Measurements from ENCODE around the gene RNF157. TPM values are rescaled to one million over a fixed set of nuclear protein-coding genes. Genes with fewer than 3 reads are reported as not detected.
A peak's percentile ranks its signal among the peaks of the same experiment; 100 is the strongest.
"Not testable (repeated sequence)": the region's sequence is repeated elsewhere in the genome, so short reads cannot be mapped to it uniquely, and the experiment has no call there.

RNF157 gene
- total and polyA plus RNA-seq, 3 experiments from 2014 or later, result 10.7 to 13.9 (median 13.9) TPM

DNA sequence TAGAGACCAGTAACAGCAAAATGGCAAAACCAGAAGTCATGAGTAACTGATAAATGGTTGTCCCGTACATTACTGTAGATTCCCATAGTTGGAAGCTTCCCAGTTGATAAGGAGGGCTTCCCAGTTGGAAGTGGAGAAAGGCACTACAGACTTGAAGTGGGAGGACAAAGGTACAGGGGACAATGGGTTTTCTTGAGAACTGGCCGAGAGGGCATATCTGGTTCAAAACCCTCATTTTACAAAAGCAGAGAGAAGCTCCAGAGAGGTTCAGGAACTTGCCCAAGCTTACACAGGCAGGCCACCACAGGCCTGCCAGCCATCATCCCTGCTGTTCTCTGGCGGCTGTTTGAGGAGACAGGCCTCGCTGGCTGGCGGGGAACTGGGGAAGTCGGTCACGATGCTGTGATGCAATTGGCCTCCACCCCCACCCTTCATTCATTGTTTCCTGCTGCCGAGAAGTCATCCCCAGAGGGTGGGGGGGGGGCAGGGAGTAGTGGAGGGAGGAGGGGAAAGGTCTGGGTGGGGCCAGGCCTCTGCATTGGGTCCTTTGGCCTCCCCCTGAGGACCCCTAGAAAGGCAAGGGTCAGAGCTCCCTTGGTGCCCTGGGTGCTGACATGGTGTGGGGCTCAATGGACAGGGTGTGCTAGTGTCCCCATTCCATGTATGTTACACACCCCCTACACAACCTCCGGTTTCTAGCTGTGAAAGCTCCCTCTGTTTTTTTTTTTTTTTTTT is 27.9 kb upstream of the RNF157 start:
- Mint-ChIP-seq H3K4me1 (peaks cover 62 to 79% (median 66%) of the 10 kb centered on the region in 3 donors), H3K27me3 (no peaks in the 10 kb centered on the region), H3K36me3 (peaks cover 0 to 35% (median 6%) of the 10 kb centered on the region in 3 donors), H3K4me3 (peak overlapping the region; percentile 88 to 96 (median 91)), H3K9me3 (no peaks in the 10 kb centered on the region), H3K27ac (peak overlapping the region; percentile 95 to 100 (median 98))
- Histone ChIP-seq H3K36me3 (ENCODE audit: insufficient read depth, low read length) (peaks cover 26% of the 10 kb centered on the region), H3K4me3 (ENCODE audit: low read length) (peak overlapping the region; percentile 87), H3K27ac (ENCODE audit: low read depth, low read length) (peak overlapping the region; percentile 79), H3K9me3 (ENCODE audit: low read length) (no peaks in the 10 kb centered on the region), H3K4me1 (ENCODE audit: insufficient read depth, low read length) (peaks cover 79% of the 10 kb centered on the region), H3K27me3 (ENCODE audit: insufficient read depth, low read length, poor library complexity, severe bottlenecking) (no peaks in the 10 kb centered on the region)
- DNase-seq, result peak; percentile 64 to 83 (median 66)
- ChIA-PET CTCF (interaction anchor here (0.9 to 7.3 kb wide), 10 partner anchors 9 to 147 kb away, joined by 3 to 50 read pairs (median 6); no protein-coding TSS in a partner anchor), POLR2A (interaction anchor here (0.6 to 6.4 kb wide), 16 partner anchors 11 to 579 kb away, joined by 3 to 28 read pairs (median 5); partner anchors contain the start of genes FOXJ1 and RNF157)

DNA sequence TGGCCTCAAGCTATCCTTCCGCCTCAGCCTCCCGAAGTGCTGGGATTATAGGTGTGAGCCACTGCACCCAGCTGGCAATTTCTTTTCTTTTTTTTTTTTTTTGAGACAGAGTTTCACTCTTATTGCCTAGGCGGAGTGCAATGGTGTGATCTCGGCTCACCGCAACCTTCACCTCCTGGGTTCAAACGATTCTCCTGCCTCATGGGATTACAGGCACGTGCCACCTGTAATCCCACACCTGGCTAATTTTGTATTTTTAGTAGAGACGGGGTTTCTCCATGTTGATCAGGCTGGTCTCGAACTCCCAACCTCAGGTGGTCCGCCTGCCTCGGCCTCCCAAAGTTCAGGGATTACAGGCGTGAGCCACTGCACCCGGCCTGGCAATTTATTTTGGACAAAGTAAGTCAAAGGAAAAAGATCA is 27.3 kb upstream of the RNF157 start:
- Mint-ChIP-seq H3K4me1 (peaks cover 62 to 79% (median 66%) of the 10 kb centered on the region in 3 donors), H3K27ac (peak overlapping the region; percentile 95 to 100 (median 98)), H3K36me3 (peaks cover 0 to 35% (median 6%) of the 10 kb centered on the region in 3 donors), H3K4me3 (peak overlapping the region; percentile 88 to 96 (median 91))
- Histone ChIP-seq H3K4me1 (ENCODE audit: insufficient read depth, low read length) (peaks cover 79% of the 10 kb centered on the region), H3K36me3 (ENCODE audit: insufficient read depth, low read length) (peaks cover 26% of the 10 kb centered on the region), H3K4me3 (ENCODE audit: low read length) (peak overlapping the region; percentile 87), H3K27ac (ENCODE audit: low read depth, low read length) (peak overlapping the region; percentile 79)
- ChIA-PET POLR2A (interaction anchor here (0.5 to 6.4 kb wide), 16 partner anchors 12 to 484 kb away, joined by 3 to 34 read pairs (median 4); partner anchors contain the start of genes EXOC7, FOXJ1 and RNF157), CTCF (interaction anchor here (1.5 to 7.3 kb wide), 6 partner anchors 12 to 146 kb away, joined by 4 to 50 read pairs (median 6); no protein-coding TSS in a partner anchor)
- not testable (repeated sequence) for H3K9me3 ChIP-seq (ENCODE audit: low read length); H3K27me3 Mint-ChIP-seq; H3K27me3 ChIP-seq (ENCODE audit: insufficient read depth, low read length, poor library complexity, severe bottlenecking); H3K9me3 Mint-ChIP-seq
- DNase-seq, result peak in 1 of 5 donors; percentile 41

DNA sequence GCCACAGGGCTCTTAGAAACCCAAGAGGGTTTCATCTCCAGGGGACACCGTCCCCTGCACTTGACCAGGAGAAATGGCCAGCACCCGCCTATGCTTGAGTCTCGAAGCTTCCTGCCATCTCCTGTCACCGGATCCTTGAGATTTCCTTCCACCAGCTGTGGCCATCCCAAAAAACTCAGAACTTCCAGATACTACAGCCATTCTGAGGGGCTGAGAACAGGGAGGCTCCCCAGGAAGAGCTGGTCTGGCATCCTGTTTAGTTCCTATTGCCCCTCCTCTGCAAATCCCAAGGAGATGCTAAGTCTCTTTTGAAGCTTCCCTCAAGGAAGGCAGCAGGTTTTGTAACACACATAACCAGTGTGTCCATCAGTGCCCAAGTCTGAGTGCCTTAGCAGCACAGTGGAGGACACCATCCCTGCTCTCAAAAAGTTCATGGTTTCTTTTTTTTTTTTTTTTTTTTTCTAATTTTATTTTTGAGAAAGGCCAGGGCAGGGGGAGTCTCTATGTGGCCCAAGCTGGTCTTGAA is 26.8 kb upstream of the RNF157 start:
- Histone ChIP-seq H3K27ac (ENCODE audit: low read depth, low read length) (peak overlapping the region; percentile 79), H3K36me3 (ENCODE audit: insufficient read depth, low read length) (peaks cover 26% of the 10 kb centered on the region), H3K9me3 (ENCODE audit: low read length) (no peaks in the 10 kb centered on the region), H3K27me3 (ENCODE audit: insufficient read depth, low read length, poor library complexity, severe bottlenecking) (no peaks in the 10 kb centered on the region), H3K4me3 (ENCODE audit: low read length) (peak overlapping the region; percentile 87), H3K4me1 (ENCODE audit: insufficient read depth, low read length) (peaks cover 79% of the 10 kb centered on the region)
- Mint-ChIP-seq H3K4me3 (peak overlapping the region; percentile 88 to 96 (median 91)), H3K9me3 (no peaks in the 10 kb centered on the region), H3K4me1 (peaks cover 64 to 78% (median 64%) of the 10 kb centered on the region in 3 donors), H3K36me3 (peaks cover 0 to 35% (median 6%) of the 10 kb centered on the region in 3 donors), H3K27ac (peak overlapping the region; percentile 90 to 100 (median 98)), H3K27me3 (no peaks in the 10 kb centered on the region)
- ChIA-PET CTCF (interaction anchor here (1.0 to 7.3 kb wide), 7 partner anchors 13 to 146 kb away, joined by 3 to 50 read pairs (median 6); no protein-coding TSS in a partner anchor), POLR2A (interaction anchor here (0.5 to 6.4 kb wide), 19 partner anchors 9 to 192 kb away, joined by 3 to 34 read pairs (median 4); partner anchors contain the start of genes EXOC7, FOXJ1 and RNF157)
- no peak for DNase-seq

DNA sequence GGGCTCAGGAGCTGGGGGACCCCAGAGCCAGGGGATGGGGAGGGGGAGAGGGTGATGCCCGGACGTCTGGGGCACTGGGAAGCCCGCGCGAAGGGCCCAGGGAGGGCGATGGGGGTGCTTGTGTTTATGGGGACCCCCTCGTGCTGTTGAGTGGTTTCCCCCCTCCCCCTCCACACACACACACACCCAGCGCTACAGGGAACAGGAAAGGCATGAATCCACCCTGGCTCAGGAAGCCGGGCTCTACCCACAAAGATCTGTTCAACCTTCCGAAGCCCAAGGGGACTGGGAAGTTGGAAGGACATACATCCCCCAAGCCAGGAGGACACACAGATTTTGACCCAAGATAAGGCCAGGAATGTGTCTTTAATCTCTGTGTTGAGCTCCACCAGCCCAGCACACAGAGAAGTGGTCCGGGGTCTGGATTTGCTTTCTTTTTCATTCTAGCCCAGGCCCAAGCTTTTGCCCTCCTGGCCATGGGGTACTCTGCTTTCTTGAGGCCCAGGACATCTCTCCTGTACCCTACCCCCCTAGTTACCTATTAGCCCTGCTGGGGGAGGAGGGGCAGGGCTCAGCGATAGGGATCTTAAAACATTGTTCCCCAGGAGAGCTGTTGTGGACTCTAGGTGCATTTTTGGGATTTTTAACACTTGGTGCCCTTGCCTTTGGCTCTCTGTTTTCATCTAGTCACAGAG is 26.1 kb upstream of the RNF157 start:
- peaks cover 78% of the 10 kb centered on the region for H3K4me1 ChIP-seq (ENCODE audit: insufficient read depth, low read length)
- no peaks in the 10 kb centered on the region for H3K27me3 Mint-ChIP-seq
- peaks cover 63 to 79% (median 63%) of the 10 kb centered on the region in 3 donors for H3K4me1 Mint-ChIP-seq
- peak overlapping the region; percentile 84 to 100 (median 92) for H3K27ac Mint-ChIP-seq
- H3K9me3 Mint-ChIP-seq, result no peaks in the 10 kb centered on the region
- H3K36me3 ChIP-seq (ENCODE audit: insufficient read depth, low read length), result peaks cover 26% of the 10 kb centered on the region
- ChIA-PET CTCF (interaction anchor here (1.0 to 7.3 kb wide), 7 partner anchors 13 to 145 kb away, joined by 3 to 50 read pairs (median 6); no protein-coding TSS in a partner anchor), POLR2A (interaction anchor here (0.7 to 6.4 kb wide), 13 partner anchors 8 to 163 kb away, joined by 3 to 34 read pairs (median 5); partner anchors contain the start of genes EXOC7, FOXJ1 and RNF157)
- H3K4me3 ChIP-seq (ENCODE audit: low read length), result peak overlapping the region; percentile 87
- H3K9me3 ChIP-seq (ENCODE audit: low read length), result no peaks in the 10 kb centered on the region
- H3K27ac ChIP-seq (ENCODE audit: low read depth, low read length), result peak overlapping the region; percentile 79
- H3K27me3 ChIP-seq (ENCODE audit: insufficient read depth, low read length, poor library complexity, severe bottlenecking), result no peaks in the 10 kb centered on the region
- H3K36me3 Mint-ChIP-seq, result peaks cover 0 to 35% (median 6%) of the 10 kb centered on the region in 3 donors
- peak overlapping the region; percentile 88 to 96 (median 91) for H3K4me3 Mint-ChIP-seq
- DNase-seq, result peak in 1 of 5 donors; percentile 59

DNA sequence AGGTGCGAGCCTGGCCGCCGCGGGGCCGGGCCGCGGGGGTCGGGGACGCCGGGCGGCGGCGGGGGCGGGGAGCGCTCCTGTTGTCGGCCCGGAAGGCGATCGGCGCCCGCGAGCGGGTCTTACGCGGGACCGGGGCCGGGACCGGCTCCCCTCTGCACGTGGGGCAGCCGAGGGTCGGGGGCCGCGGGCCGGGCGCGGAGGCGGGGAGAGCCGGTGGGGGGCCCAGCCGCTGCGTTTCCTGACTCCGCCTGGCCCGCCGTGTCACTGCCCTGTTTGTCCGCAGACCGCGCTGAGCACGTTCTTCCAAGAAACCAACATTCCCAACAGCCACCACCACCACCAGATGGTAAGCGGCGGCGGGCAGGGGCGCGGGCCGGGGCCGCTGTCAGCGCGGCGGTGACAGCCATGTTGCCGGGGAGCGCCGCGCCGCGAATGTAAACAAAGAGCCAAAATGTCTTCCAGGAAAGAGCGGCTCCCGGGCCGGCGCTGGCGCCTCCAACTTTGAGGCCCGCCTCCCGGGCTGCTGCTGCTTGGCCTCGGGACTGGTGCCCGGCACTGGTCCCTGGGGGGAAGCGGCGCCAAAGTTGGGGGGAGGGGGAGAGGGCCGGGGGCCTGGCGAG is 25.4 kb upstream of the RNF157 start:
- no peaks in the 10 kb centered on the region for H3K27me3 ChIP-seq (ENCODE audit: insufficient read depth, low read length, poor library complexity, severe bottlenecking)
- ChIA-PET POLR2A (interaction anchor here (0.9 to 6.4 kb wide), 19 partner anchors 7 to 162 kb away, joined by 3 to 38 read pairs (median 6); partner anchors contain the start of genes EXOC7, FOXJ1 and RNF157), CTCF (interaction anchor here (0.6 to 7.3 kb wide), 11 partner anchors 14 to 144 kb away, joined by 3 to 50 read pairs (median 4); no protein-coding TSS in a partner anchor)
- Mint-ChIP-seq H3K9me3 (no peaks in the 10 kb centered on the region), H3K4me1 (peaks cover 60 to 76% (median 60%) of the 10 kb centered on the region in 3 donors), H3K36me3 (peaks cover 0 to 32% (median 6%) of the 10 kb centered on the region in 3 donors), H3K4me3 (peak overlapping the region; percentile 88 to 96 (median 91)), H3K27ac (peak overlapping the region; percentile 81 to 98 (median 91)), H3K27me3 (no peaks in the 10 kb centered on the region)
- peak overlapping the region; percentile 79 for H3K27ac ChIP-seq (ENCODE audit: low read depth, low read length)
- H3K9me3 ChIP-seq (ENCODE audit: low read length), result no peaks in the 10 kb centered on the region
- peak; percentile 46 to 80 (median 66) for DNase-seq
- peaks cover 72% of the 10 kb centered on the region for H3K4me1 ChIP-seq (ENCODE audit: insufficient read depth, low read length)
- H3K36me3 ChIP-seq (ENCODE audit: insufficient read depth, low read length), result peaks cover 23% of the 10 kb centered on the region
- H3K4me3 ChIP-seq (ENCODE audit: low read length), result peak overlapping the region; percentile 87

DNA sequence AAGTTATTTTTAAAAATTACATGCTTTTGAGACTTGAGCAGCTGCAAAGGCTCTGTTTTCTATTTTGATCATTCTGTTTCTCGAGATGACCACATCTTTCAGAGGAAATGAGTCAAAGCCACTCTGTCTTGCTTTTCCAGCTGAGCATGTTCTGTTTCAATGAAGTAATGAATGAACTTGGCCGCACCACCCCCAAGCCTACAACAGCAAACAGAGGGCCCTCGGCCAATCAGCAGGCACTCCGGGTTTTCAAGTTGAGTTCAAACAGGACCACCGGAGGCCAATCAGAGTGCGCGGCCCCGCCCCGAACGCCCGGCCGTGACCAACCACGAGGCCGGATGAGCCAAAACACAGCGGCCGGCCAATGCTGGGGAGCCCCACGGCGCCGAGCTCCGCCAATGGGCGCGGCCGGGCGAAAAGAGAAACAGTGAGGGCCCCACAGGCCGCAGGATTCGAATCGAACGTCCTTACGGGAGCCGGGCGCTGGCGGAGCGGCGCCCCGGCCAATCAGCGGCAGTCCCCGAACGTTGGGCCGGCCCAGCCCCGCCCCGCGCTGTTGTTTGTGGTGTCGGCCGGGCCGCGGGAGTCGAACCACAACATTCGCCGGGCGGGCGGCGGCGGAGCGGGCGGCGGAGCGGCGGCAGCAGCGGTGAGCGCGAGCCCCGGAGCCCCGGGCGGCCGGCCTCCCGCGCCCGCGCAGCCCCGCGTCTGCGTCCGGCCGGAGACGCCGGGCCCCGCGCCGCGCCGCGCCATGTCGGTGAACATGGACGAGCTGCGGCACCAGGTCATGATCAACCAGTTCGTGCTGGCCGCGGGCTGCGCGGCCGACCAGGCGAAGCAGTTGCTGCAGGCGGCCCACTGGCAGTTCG is 24.7 kb upstream of the RNF157 start, which contains the start of gene UBALD2:
Gene UBALD2, plus strand, starts transcription at position 594 of the 869 bp plus-strand sequence. Its CDS starts 158 bp downstream, at position 752.
- H3K27me3 Mint-ChIP-seq, result no peaks in the 10 kb centered on the region
- ChIA-PET POLR2A (interaction anchor here (0.7 to 6.4 kb wide), 21 partner anchors 8 to 228 kb away, joined by 3 to 38 read pairs (median 5); partner anchors contain the start of genes FOXJ1, RNF157 and UBE2O), CTCF (interaction anchor here (0.6 to 3.0 kb wide), 15 partner anchors 7 to 136 kb away, joined by 3 to 22 read pairs (median 4); no protein-coding TSS in a partner anchor)
- H3K9me3 Mint-ChIP-seq, result no peaks in the 10 kb centered on the region
- peaks cover 22% of the 10 kb centered on the region for H3K36me3 ChIP-seq (ENCODE audit: insufficient read depth, low read length)
- peaks cover 57 to 70% (median 57%) of the 10 kb centered on the region in 3 donors for H3K4me1 Mint-ChIP-seq
- H3K4me3 ChIP-seq (ENCODE audit: low read length), result peak within 1 kb of the TSS; percentile 87
- peak within 1 kb of the TSS; percentile 79 for H3K27ac ChIP-seq (ENCODE audit: low read depth, low read length)
- H3K27ac Mint-ChIP-seq, result peak within 1 kb of the TSS; percentile 90 to 100 (median 96)
- H3K4me1 ChIP-seq (ENCODE audit: insufficient read depth, low read length), result peaks cover 69% of the 10 kb centered on the region
- H3K36me3 Mint-ChIP-seq, result peaks cover 0 to 29% (median 6%) of the 10 kb centered on the region in 3 donors
- peak; percentile 97 to 99 (median 99) for DNase-seq
- peak within 1 kb of the TSS; percentile 88 to 96 (median 91) for H3K4me3 Mint-ChIP-seq
- no peaks in the 10 kb centered on the region for H3K27me3 ChIP-seq (ENCODE audit: insufficient read depth, low read length, poor library complexity, severe bottlenecking)
- H3K9me3 ChIP-seq (ENCODE audit: low read length), result no peaks in the 10 kb centered on the region

All from CD8-positive, alpha-beta memory T cell (primary cell).